ENCODE data around the gene MPRIP.

MPRIP gene

DNA sequence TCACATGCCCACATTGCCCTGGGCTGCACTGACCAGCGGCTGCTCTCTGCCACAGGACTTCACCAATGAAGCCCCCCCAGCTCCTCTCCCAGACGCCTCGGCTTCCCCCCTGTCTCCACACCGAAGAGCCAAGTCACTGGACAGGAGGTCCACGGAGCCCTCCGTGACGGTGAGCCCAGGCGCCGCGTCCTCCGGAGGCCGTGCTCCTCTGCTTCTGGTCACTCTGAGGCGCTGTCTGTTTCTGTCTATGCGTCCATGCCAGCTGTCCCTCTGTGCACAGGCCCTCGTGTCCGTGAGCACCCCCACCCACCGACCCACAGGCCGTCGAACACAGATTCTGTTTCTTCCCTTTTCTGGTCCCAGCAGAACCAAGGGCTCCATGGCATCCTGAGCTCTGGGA lies 101.2 kb downstream of the MPRIP start:
- Histone ChIP-seq H3K36me3 (replicated peaks) (peaks cover 86% of the 10 kb centered on the region), H3K27ac (no peak overlapping the region), H3K4me3 (ENCODE audit: low read depth, low read length) (no peak overlapping the region), H3K27me3 (replicated peaks) (no peaks in the 10 kb centered on the region)
- in situ Hi-C loops (cut with HindIII; ENCODE audit: low pct_ligation_motif_present, low sequenced_read_pairs): no loop called here
- no peak for DNase-seq
- TF ChIP-seq, protein P1, sequence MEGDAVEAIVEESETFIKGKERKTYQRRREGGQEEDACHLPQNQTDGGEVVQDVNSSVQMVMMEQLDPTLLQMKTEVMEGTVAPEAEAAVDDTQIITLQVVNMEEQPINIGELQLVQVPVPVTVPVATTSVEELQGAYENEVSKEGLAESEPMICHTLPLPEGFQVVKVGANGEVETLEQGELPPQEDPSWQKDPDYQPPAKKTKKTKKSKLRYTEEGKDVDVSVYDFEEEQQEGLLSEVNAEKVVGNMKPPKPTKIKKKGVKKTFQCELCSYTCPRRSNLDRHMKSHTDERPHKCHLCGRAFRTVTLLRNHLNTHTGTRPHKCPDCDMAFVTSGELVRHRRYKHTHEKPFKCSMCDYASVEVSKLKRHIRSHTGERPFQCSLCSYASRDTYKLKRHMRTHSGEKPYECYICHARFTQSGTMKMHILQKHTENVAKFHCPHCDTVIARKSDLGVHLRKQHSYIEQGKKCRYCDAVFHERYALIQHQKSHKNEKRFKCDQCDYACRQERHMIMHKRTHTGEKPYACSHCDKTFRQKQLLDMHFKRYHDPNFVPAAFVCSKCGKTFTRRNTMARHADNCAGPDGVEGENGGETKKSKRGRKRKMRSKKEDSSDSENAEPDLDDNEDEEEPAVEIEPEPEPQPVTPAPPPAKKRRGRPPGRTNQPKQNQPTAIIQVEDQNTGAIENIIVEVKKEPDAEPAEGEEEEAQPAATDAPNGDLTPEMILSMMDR (IDR thresholded peaks at IDR 0.05; ENCODE audit: low read depth, low read length, missing control alignments): no peak

DNA sequence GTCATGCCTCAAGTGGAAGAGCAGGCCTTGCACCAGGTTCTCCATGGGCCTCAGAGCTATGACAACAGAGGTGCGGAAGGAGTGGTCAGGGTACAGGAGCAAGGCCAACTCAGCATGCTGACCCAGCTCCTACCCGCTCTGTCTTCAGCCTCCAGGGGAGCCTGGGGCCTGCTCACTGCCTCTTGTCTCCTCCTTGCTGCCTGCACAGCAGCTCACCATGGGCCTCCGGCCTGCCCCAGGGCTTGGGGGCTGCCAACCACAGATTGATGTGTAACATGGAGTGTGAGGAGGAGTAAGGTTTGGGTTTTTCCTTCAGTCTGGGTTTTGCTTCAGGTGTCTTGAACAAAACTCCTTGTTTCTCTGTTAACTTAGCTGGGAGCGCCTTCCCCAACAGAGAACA lies 101.8 kb downstream of the MPRIP start:
- in situ Hi-C loops (cut with HindIII; ENCODE audit: low pct_ligation_motif_present, low sequenced_read_pairs): no loop called here
- no peaks in the 10 kb centered on the region for H3K27me3 ChIP-seq (replicated peaks)
- TF ChIP-seq, protein P1 (IDR thresholded peaks at IDR 0.05; ENCODE audit: low read depth, low read length, missing control alignments): no peak
- H3K27ac ChIP-seq: no peak overlapping the region
- DNase-seq: no peak
- peaks cover 86% of the 10 kb centered on the region for H3K36me3 ChIP-seq (replicated peaks)
- no peak overlapping the region for H3K4me3 ChIP-seq (ENCODE audit: low read depth, low read length)

DNA sequence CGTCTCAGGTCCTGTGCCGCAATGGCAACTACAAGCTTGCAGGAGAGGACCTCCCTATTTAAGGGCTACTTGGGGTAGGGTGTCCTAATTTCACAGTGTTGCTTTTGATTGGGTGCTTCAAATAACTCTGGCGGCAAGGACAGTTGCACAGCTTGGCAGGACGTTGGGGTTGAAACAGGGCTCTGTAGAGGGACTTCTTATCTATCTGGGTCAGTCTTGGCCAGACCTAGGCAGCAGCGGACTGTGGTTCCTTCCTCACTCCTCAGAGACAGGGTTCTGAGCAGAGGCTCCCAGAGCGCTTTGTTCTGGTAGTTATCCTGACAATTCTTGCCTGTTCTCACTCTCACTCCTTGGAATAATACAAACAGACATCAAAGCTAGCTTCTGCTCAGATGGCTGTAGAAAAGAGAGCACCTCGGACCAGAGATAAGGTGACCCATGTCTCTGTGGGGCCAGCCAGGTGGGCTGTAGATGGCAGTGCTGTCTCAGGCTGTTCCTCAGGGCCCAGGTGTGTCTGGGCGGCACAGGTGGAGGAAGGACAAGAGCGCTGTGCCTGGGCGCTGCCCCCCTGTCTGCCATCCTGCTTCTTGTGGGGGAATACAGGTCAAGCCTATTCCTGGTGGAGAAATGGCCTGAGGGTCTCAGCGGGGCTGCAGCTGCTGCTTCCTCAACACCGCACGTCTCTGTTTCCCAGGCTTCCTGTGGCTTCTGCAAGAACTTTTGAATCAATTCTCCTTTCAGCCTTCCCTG lies 102.8 kb downstream of the MPRIP start:
- H3K27ac ChIP-seq: no peak overlapping the region
- H3K36me3 ChIP-seq (replicated peaks): peaks cover 82% of the 10 kb centered on the region
- DNase-seq: no peak
- in situ Hi-C loops (cut with HindIII; ENCODE audit: low pct_ligation_motif_present, low sequenced_read_pairs): no loop called here
- no peak overlapping the region for H3K4me3 ChIP-seq (ENCODE audit: low read depth, low read length)
- TF ChIP-seq, protein P1 (IDR thresholded peaks at IDR 0.05; ENCODE audit: low read depth, low read length, missing control alignments): no peak
- no peaks in the 10 kb centered on the region for H3K27me3 ChIP-seq (replicated peaks)

DNA sequence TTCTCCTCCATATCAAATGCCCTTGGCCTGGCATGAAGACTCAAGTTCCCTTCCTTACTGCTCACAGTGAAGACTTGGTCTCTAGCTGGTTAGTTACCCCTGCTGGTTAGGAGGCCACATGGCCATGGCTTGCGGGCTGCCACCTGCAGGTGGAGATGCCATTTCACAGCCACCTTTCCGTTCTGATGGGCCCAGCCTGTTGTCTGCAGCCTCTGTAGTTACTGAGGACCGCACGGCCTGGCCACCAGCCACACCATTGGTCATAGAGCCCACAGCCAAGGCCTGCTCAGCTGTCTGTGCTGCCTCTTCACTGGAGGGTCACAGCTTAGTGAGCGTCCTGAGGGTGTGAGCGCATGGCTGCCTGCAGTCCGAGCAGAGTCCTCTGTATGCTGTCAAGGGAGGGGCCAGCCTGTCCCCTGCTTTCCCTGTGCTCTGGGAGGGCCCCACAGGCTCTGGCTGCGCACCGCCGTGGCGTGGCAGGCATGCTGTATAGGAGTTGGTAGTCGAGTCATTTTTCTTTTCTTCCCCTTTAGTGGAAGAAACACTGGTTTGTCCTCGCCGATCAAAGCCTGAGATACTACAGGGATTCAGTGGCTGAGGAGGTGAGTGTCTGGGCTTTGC lies 104.6 kb downstream of the MPRIP start:
- TF ChIP-seq, protein P1 (IDR thresholded peaks at IDR 0.05; ENCODE audit: low read depth, low read length, missing control alignments): peak; percentile 32
- in situ Hi-C loops (cut with HindIII; ENCODE audit: low pct_ligation_motif_present, low sequenced_read_pairs): no loop called here
- Histone ChIP-seq H3K27ac (no peak overlapping the region), H3K4me3 (ENCODE audit: low read depth, low read length) (no peak overlapping the region), H3K27me3 (replicated peaks) (no peaks in the 10 kb centered on the region), H3K36me3 (replicated peaks) (peaks cover 77% of the 10 kb centered on the region)
- no peak for DNase-seq

DNA sequence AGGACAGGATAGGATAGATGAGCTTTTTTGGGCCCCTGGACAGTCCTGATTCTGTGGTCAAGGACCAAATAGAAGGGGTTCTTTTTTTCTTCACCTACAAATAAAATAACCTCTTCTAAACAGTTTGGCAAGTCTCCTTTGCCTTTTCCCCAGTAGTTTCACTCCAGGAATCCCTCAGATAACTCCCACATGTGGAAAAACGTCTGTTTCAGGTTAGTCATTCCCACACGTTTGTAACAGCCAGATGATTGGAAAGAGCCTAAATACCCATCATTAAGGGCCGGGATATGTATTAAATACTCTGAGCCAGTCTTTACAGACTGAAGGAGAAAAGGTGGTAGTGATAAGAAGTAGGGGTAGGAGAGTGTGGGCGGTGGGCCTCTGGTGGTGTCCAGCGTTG lies 105.6 kb downstream of the MPRIP start:
- Histone ChIP-seq H3K4me3 (ENCODE audit: low read depth, low read length) (no peak overlapping the region), H3K27me3 (replicated peaks) (no peaks in the 10 kb centered on the region), H3K36me3 (replicated peaks) (peaks cover 74% of the 10 kb centered on the region), H3K27ac (no peak overlapping the region)
- TF ChIP-seq, protein P1 (IDR thresholded peaks at IDR 0.05; ENCODE audit: low read depth, low read length, missing control alignments): no peak
- in situ Hi-C loops (cut with HindIII; ENCODE audit: low pct_ligation_motif_present, low sequenced_read_pairs): no loop called here
- DNase-seq: no peak
